K562 (cell line): ENCODE measurements around the gene TMEM218. TPM values are rescaled to one million over a fixed set of nuclear protein-coding genes. Genes with fewer than 3 reads are reported as not detected.
A peak's percentile ranks its signal among the peaks of the same experiment; 100 is the strongest.

Experiments
- ATF7 ChIP-seq: fragments of 450-650 bp; IDR thresholded peaks from 2 replicates; pipeline ENCODE4 v1.7.1; 2014; ENCODE audit warnings: mild to moderate bottlenecking, moderate library complexity
- BRF1 ChIP-seq: IDR thresholded peaks from 3 replicates; pipeline ENCODE4 v1.6.1; 2011; ENCODE audit warnings: borderline replicate concordance, mild to moderate bottlenecking; ENCODE audit not compliant: insufficient read length; ENCODE audit errors: extremely low read depth
- EP400 ChIP-seq: fragments of 450-650 bp; IDR thresholded peaks from 2 replicates; pipeline ENCODE4 v1.6.1; 2017; ENCODE audit warnings: antibody characterized with exemption, mild to moderate bottlenecking, moderate library complexity
- ERF ChIP-seq: fragments of 450-650 bp; formaldehyde crosslinking; IDR thresholded peaks from 2 replicates; pipeline ENCODE4 v1.4.0; 2020; ENCODE audit warnings: mild to moderate bottlenecking, mixed read lengths
- GABPB2 ChIP-seq: fragments of 250-450 bp; sonication (Bioruptor Pico); conservative IDR thresholded peaks from 2 replicates; pipeline ENCODE4 v1.5.1; 2021; ENCODE audit warnings: mild to moderate bottlenecking
- IRF2 ChIP-seq: sonication (generic); formaldehyde crosslinking; IDR thresholded peaks from 2 replicates; pipeline ENCODE4 v1.8.1; 2022; ENCODE audit warnings: mild to moderate bottlenecking, missing genetic modification reagents
- LARP7 ChIP-seq: fragments of 450-650 bp; IDR thresholded peaks from 2 replicates; pipeline ENCODE4 v1.6.1; 2016
- MAZ ChIP-seq, 2 experiments: fragments of 450-650 bp in 1 of 2; sonication (generic) in 1 of 2; formaldehyde crosslinking; IDR thresholded peaks in 1 of 2; conservative IDR thresholded peaks in 1 of 2; 2 replicates each; pipeline versions ENCODE4 v1.4.0 to v1.5.0; 2020; ENCODE audit warnings: mild to moderate bottlenecking in 1 of 2, missing genetic modification reagents in 1 of 2
- NONO ChIP-seq, 2 experiments: fragments of 200-400 bp in 1 of 2; fragments of 450-650 bp in 1 of 2; formaldehyde crosslinking in 1 of 2; IDR thresholded peaks; 2 replicates each; pipeline ENCODE4 v1.6.1; 2017; ENCODE audit warnings: low read depth in 2 of 2, mild to moderate bottlenecking in 2 of 2, moderate library complexity in 2 of 2, low read length in 1 of 2
- PHB2 ChIP-seq: fragments of 450-650 bp; IDR thresholded peaks from 2 replicates; pipeline ENCODE4 v1.6.1; 2017; ENCODE audit warnings: low read depth
- SRSF7 ChIP-seq: fragments of 200-400 bp; formaldehyde crosslinking; optimal IDR thresholded peaks from 2 replicates; pipeline ENCODE3; 2017; ENCODE audit warnings: mild to moderate bottlenecking, low read depth, low read length
- XRCC4 ChIP-seq: IDR thresholded peaks from one replicate; pipeline ENCODE4 v1.6.1; 2011; ENCODE audit not compliant: insufficient read depth, insufficient read length; ENCODE audit errors: extremely low read depth
- ZFP36 ChIP-seq: fragments of 150-350 bp; IDR thresholded peaks from 2 replicates; pipeline ENCODE4 v1.6.1; 2018; ENCODE audit warnings: low read length, low read depth; ENCODE audit not compliant: partially characterized antibody
- ZFX ChIP-seq: sonication (generic); formaldehyde crosslinking; IDR thresholded peaks from 2 replicates; pipeline ENCODE4 v1.8.0; 2022; ENCODE audit warnings: mild to moderate bottlenecking, missing genetic modification reagents, moderate library complexity
- ZNF316 ChIP-seq: fragments of 450-650 bp; IDR thresholded peaks from 2 replicates; pipeline ENCODE4 v1.6.1; 2016
- polyA plus RNA-seq, 8 experiments: library from polyadenylated mRNA; depleted of rRNA in 4 of 8; stranded (reverse) in 5 of 8; unstranded in 3 of 8; fragments of >200 nt; fragmentation: Nextera tagmentation in 2 of 8; fragmentation: Illumina TruSeq in 1 of 8; extraction: Ambion mirVana in 2 of 8; extraction: Trizol in 1 of 8; gene quantifications; 2 replicates each; pipeline versions ENCODE4 v1.2.1 to v1.2.3, GENCODE V29; 2011 to 2014; ENCODE audit warnings: inconsistent platforms in 1 of 8, missing spikeins in 1 of 8
- total RNA-seq, 7 experiments: library from RNA; depleted of rRNA in 6 of 7; stranded (reverse); fragments of >200 nt in 6 of 7; fragmentation: Illumina TruSeq in 2 of 7; extraction: Trizol in 2 of 7; gene quantifications; 2 replicates each; pipeline versions ENCODE4 v1.2.1 to v1.2.3, GENCODE V29; 2011 to 2021; ENCODE audit warnings: low replicate concordance in 1 of 7
- TF ChIP-seq, protein P1 (sequence below): fragments of 450-650 bp; formaldehyde crosslinking; conservative IDR thresholded peaks from 2 replicates; pipeline ENCODE4 v1.4.0; 2022; ENCODE audit warnings: mild to moderate bottlenecking, missing genetic modification characterization
- TF ChIP-seq, protein P2 (sequence below): fragments of 250-450 bp; sonication (Bioruptor Pico); IDR thresholded peaks from 2 replicates; pipeline ENCODE4 v1.5.0; 2021; ENCODE audit warnings: mild to moderate bottlenecking, borderline replicate concordance
- TF ChIP-seq, protein P3 (sequence below): sonication (generic); formaldehyde crosslinking; IDR thresholded peaks from 2 replicates; pipeline ENCODE4 v1.9.0; 2022; ENCODE audit warnings: mild to moderate bottlenecking, missing genetic modification reagents
- TF ChIP-seq, protein P4 (sequence below): fragments of 250-450 bp; sonication (Bioruptor Pico); IDR thresholded peaks from 2 replicates; pipeline ENCODE4 v1.5.1; 2021; ENCODE audit warnings: mild to moderate bottlenecking
- TF ChIP-seq, protein P5 (sequence below): sonication (generic); formaldehyde crosslinking; IDR thresholded peaks from 2 replicates; pipeline ENCODE4 v1.8.0; 2022; ENCODE audit warnings: missing genetic modification reagents, mild to moderate bottlenecking, borderline replicate concordance

TMEM218 gene
- total and polyA plus RNA-seq, 9 of the 15 experiments (the other 6 are each of a cell fraction or from before 2014, with no cell fraction given), result 13.4 to 32.2 (median 25.4) TPM

- TF ChIP-seq BRF1 (no peak), ERF (CRISPR knock-in tag) (0 out of 2 replicates have a peak, but pooled peaks have one; percentile 21), ZFP36 (no peak), MAZ (CRISPR knock-in tag; conservative IDR thresholded peaks at IDR 0.05 in 1 of 2, IDR thresholded peaks at IDR 0.05 in 1 of 2) (no peak), EP400 (no peak), ATF7 (no peak), SRSF7 (no peak), XRCC4 (no peak), NONO (IDR thresholded peaks at IDR 0.05; ENCODE audit: low read depth in 2 of 2, low read length in 1 of 2) (no peak), PHB2 (no peak), IRF2 (CRISPR knock-in tag) (no peak), ZFX (peak; percentile 69), ZNF316 (peak; percentile 41; the same call in 1 of the 2 replicates), GABPB2 (CRISPR knock-in tag) (no peak), LARP7 (no peak)
- TF ChIP-seq, protein P1, sequence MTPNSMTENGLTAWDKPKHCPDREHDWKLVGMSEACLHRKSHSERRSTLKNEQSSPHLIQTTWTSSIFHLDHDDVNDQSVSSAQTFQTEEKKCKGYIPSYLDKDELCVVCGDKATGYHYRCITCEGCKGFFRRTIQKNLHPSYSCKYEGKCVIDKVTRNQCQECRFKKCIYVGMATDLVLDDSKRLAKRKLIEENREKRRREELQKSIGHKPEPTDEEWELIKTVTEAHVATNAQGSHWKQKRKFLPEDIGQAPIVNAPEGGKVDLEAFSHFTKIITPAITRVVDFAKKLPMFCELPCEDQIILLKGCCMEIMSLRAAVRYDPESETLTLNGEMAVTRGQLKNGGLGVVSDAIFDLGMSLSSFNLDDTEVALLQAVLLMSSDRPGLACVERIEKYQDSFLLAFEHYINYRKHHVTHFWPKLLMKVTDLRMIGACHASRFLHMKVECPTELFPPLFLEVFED, result no peak
- TF ChIP-seq, protein P2, sequence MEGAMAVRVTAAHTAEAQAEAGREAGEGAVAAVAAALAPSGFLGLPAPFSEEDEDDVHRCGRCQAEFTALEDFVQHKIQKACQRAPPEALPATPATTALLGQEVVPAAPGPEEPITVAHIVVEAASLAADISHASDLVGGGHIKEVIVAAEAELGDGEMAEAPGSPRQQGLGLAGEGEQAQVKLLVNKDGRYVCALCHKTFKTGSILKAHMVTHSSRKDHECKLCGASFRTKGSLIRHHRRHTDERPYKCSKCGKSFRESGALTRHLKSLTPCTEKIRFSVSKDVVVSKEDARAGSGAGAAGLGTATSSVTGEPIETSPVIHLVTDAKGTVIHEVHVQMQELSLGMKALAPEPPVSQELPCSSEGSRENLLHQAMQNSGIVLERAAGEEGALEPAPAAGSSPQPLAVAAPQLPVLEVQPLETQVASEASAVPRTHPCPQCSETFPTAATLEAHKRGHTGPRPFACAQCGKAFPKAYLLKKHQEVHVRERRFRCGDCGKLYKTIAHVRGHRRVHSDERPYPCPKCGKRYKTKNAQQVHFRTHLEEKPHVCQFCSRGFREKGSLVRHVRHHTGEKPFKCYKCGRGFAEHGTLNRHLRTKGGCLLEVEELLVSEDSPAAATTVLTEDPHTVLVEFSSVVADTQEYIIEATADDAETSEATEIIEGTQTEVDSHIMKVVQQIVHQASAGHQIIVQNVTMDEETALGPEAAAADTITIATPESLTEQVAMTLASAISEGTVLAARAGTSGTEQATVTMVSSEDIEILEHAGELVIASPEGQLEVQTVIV (CRISPR knock-in tag), result no peak
- TF ChIP-seq, protein P3, sequence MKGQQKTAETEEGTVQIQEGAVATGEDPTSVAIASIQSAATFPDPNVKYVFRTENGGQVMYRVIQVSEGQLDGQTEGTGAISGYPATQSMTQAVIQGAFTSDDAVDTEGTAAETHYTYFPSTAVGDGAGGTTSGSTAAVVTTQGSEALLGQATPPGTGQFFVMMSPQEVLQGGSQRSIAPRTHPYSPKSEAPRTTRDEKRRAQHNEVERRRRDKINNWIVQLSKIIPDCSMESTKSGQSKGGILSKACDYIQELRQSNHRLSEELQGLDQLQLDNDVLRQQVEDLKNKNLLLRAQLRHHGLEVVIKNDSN (CRISPR knock-in tag), result no peak
- TF ChIP-seq, protein P4, sequence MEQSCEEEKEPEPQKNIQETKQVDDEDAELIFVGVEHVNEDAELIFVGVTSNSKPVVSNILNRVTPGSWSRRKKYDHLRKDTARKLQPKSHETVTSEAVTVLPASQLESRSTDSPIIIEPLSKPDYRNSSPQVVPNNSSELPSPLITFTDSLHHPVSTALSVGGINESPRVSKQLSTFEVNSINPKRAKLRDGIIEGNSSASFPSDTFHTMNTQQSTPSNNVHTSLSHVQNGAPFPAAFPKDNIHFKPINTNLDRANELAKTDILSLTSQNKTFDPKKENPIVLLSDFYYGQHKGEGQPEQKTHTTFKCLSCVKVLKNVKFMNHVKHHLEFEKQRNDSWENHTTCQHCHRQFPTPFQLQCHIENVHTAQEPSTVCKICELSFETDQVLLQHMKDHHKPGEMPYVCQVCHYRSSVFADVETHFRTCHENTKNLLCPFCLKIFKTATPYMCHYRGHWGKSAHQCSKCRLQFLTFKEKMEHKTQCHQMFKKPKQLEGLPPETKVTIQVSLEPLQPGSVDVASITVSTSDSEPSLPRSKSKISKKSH (CRISPR knock-in tag), result no peak
- TF ChIP-seq, protein P5, sequence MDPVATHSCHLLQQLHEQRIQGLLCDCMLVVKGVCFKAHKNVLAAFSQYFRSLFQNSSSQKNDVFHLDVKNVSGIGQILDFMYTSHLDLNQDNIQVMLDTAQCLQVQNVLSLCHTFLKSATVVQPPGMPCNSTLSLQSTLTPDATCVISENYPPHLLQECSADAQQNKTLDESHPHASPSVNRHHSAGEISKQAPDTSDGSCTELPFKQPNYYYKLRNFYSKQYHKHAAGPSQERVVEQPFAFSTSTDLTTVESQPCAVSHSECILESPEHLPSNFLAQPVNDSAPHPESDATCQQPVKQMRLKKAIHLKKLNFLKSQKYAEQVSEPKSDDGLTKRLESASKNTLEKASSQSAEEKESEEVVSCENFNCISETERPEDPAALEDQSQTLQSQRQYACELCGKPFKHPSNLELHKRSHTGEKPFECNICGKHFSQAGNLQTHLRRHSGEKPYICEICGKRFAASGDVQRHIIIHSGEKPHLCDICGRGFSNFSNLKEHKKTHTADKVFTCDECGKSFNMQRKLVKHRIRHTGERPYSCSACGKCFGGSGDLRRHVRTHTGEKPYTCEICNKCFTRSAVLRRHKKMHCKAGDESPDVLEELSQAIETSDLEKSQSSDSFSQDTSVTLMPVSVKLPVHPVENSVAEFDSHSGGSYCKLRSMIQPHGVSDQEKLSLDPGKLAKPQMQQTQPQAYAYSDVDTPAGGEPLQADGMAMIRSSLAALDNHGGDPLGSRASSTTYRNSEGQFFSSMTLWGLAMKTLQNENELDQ (CRISPR knock-in tag), result no peak
Measured at GRCh38 chr11:125075900-125076317, 35.5 kb downstream of the TMEM218 start (continued).
